GM10266 (cell line): Measurements from ENCODE around the gene PPP1R9B.

Experiments used
- DNase-seq: peaks from one replicate; pipeline ENCODE4 v3.0.0; 2012; ENCODE audit errors: extremely low spot score
- TF ChIP-seq, protein P1 (sequence below): IDR thresholded peaks from 2 replicates; pipeline ENCODE4 v1.5.1; 2012; ENCODE audit warnings: mild to moderate bottlenecking, low read depth; ENCODE audit not compliant: control insufficient read depth, insufficient read depth; ENCODE audit errors: missing control alignments

Gene PPP1R9B

GRCh38 chr17:50137042-50137441 is 13.4 kb downstream of the PPP1R9B start:
- TF ChIP-seq, protein P1, sequence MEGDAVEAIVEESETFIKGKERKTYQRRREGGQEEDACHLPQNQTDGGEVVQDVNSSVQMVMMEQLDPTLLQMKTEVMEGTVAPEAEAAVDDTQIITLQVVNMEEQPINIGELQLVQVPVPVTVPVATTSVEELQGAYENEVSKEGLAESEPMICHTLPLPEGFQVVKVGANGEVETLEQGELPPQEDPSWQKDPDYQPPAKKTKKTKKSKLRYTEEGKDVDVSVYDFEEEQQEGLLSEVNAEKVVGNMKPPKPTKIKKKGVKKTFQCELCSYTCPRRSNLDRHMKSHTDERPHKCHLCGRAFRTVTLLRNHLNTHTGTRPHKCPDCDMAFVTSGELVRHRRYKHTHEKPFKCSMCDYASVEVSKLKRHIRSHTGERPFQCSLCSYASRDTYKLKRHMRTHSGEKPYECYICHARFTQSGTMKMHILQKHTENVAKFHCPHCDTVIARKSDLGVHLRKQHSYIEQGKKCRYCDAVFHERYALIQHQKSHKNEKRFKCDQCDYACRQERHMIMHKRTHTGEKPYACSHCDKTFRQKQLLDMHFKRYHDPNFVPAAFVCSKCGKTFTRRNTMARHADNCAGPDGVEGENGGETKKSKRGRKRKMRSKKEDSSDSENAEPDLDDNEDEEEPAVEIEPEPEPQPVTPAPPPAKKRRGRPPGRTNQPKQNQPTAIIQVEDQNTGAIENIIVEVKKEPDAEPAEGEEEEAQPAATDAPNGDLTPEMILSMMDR = no peak
- DNase-seq = no peak

GRCh38 chr17:50136096-50136687 is 14.3 kb downstream of the PPP1R9B start:
- DNase-seq = no peak
- TF ChIP-seq, protein P1 = no peak

DNA sequence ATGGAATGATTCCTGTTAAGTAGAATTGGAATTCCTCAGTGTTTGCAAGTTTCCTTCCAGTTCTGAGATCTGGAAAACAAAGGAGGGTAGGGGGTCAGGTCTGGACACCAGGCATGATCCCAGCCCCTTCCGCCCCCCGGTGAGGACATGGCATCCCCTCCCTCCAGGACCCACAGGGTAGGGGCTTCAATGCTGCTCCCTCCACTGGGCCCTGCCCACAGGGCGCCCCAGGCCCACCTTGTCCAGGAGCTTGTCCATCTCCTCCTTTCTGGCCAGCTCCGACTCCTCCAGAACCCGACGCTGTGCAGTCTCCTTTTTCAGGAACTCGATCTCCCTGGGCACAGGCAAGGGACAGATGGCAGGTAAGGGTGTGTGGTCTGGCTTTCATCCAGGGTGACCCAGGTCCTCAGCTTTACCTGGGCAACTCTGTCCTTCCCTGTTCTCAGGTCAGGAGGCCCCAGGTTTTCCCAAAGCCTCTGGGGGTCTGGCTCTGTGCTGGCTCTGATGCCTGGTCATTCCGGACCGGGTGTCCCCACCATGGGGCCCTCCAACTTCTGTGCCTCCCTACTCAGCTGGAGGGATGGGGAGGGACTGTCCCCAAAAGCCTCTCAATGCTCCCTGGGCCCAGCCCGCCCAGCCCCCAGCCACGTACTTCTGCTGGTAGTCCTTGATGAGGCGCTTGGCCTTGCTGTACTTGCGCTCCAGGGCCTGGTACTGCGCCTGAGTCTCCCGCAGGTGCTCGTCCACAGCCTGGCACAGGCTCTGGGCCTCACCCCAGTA is 15.0 kb downstream of the PPP1R9B start:
- TF ChIP-seq, protein P1 = no peak
- no peak for DNase-seq

DNA sequence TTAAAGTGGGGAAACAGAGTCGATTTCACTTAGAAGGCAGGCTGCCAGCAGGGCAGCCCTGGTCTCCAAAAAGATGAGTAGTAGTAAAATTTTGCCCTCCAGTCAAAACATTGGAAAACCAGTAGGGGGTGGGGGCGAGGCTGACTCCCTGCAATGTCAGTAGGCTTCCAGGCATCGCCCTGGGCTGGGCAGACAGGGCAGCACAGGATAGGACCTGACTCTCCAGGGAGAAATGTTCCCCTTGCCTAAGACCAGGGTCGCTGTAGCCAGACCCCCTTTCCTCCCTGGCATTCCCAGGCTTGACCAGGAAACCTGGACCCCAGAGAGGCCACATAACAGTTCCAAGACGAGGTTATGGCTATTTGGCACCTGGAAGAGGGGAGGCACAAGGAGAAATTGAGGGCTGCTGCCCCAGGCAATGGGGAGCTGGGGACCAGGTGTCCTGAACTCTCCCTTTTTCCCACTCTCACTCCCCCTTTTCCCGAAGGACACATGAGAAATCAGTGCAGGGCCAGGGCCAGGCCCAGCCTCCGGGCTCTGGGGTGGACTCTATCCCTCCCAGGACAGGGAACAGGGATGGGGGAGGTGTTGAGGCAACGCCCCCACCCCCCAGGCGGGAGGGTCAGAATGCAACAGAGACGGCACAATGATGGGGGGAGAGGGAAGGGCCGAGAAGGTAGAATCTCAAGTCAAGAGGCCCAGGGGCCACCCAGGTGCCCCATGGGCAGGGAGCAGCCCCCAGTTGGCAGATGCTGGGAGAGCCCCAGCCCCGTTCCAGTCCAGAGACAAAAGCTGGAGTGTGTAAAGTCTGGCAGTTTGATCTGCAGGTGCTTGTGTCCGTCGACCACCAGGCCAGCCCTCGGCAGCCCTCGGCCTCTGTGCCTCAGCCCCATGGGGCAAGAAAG is 16.0 kb downstream of the PPP1R9B start:
- TF ChIP-seq, protein P1 = no peak
- no peak for DNase-seq

GRCh38 chr17:50133769-50134099 is 16.7 kb downstream of the PPP1R9B start:
- no peak for DNase-seq
- TF ChIP-seq, protein P1 = no peak

DNA sequence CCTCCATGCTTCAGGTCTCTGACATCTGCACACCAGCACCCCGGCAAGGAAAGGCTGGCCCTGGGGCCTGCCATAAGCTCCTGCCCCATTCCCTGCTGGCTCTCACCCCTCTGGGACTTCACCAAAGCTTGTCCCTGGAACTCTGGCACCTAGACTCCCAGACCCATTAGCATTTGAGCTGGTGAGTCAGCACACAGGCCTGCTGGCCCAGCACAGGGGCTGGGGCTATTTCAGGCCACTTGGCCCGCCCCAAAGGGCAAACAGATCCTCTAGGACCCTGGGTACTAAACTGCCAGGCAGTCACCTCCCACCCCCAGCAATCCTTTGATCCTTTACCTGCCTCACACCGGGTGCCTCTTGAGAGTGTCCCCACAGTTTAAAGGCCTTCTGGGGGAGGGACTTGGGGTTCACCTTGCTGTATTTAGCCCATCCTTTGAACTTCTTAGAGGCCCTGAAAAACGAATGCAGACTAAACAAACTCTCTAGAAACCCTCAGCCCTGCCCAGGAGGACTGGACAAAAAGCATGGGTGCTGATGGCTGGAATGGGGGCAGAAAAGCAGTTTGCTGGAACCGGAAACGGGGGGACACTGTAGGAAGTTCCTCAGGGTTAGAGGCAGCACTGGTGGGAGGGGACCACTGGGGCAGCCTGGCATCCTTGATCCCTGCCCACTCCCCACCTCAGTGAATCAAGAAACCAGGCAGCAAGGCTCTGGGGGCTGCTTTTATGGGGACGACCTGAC is 17.3 kb downstream of the PPP1R9B start:
- DNase-seq = no peak

More for the DNA sequence above, 17.3 kb downstream of the PPP1R9B start:
- TF ChIP-seq, protein P1 = no peak
